ENCODE data around the gene ALPI. TPM values are rescaled to one million over a fixed set of nuclear protein-coding genes. Genes with fewer than 3 reads are reported as not detected.

Gene ALPI
- total RNA-seq, 2 experiments from 2014 or later: not detected

- H3K4me1 ChIP-seq (ENCODE audit: insufficient read depth, low read length): no peaks in the 10 kb centered on the region
- intact Hi-C loops (cut with DNase I, micrococcal nuclease): no loop called here
- H3K36me3 ChIP-seq (ENCODE audit: insufficient read depth, low read length): no peaks in the 10 kb centered on the region
- Mint-ChIP-seq H3K4me1 (ENCODE audit: low read depth) (no peaks in the 10 kb centered on the region), H3K9me3 (no peaks in the 10 kb centered on the region), H3K36me3 (ENCODE audit: low read depth) (no peaks in the 10 kb centered on the region), H3K4me3 (no peak overlapping the region), H3K27ac (no peak overlapping the region), H3K27me3 (peaks cover 39% of the 10 kb centered on the region)
- no peak for ATAC-seq (ENCODE audit: poor library complexity)
- no peak for DNase-seq
- H3K27me3 ChIP-seq (ENCODE audit: control insufficient read depth in 1 of 2, insufficient read depth in 2 of 2, low read length in 2 of 2): peaks cover 8 to 9% of the 10 kb centered on the region in 2 experiments
- H3K9me3 ChIP-seq (ENCODE audit: control insufficient read depth in 1 of 2, insufficient read depth in 1 of 2, low read length in 2 of 2): no peaks in the 10 kb centered on the region
- TF ChIP-seq CTCF (IDR thresholded peaks at IDR 0.05): no peak
- POLR2A ChIA-PET: no interaction called here
- H3K4me3 ChIP-seq (ENCODE audit: low read length): no peak overlapping the region
- CTCF ChIA-PET: no interaction called here
- no peak overlapping the region for H3K27ac ChIP-seq (ENCODE audit: low read depth in 1 of 2, low read length in 2 of 2)
Measured at GRCh38 chr2:232496501-232497270, 40.7 kb downstream of the ALPI start.

DNA sequence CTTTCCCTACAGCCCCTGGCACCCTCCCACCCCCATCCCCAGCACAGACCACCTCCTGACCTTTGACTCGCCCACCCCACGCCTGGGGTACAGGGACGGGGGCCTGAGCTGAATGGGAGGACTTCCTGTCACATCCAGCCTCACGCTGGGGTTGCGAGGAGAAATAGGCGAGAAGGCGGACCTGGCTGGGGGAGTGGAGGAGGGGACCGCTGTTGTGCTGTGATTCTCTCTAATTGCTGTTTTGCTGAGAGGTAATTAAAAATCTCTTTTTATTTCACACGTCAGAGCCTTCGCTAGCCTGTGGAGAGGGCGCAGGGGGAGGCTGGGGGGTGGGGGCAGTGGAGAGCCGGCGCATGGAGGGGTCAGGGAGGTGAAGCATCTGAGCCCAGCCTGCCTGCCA is 41.4 kb downstream of the ALPI start:
- DNase-seq (no peak), ATAC-seq (ENCODE audit: poor library complexity) (no peak)
- no peak overlapping the region for H3K4me3 Mint-ChIP-seq
- no peaks in the 10 kb centered on the region for H3K9me3 ChIP-seq (ENCODE audit: control insufficient read depth in 1 of 2, insufficient read depth in 1 of 2, low read length in 2 of 2)
- ChIA-PET CTCF (no interaction called here), POLR2A (no interaction called here)
- H3K4me1 ChIP-seq (ENCODE audit: insufficient read depth, low read length): peaks cover under 1% of the 10 kb centered on the region
- no peak overlapping the region for H3K27ac ChIP-seq (ENCODE audit: low read depth in 1 of 2, low read length in 2 of 2)
- no peak overlapping the region for H3K27ac Mint-ChIP-seq
- H3K27me3 Mint-ChIP-seq: peaks cover 41% of the 10 kb centered on the region
- no peak overlapping the region for H3K4me3 ChIP-seq (ENCODE audit: low read length)
- intact Hi-C loops (cut with DNase I, micrococcal nuclease): no loop called here
- no peaks in the 10 kb centered on the region for H3K36me3 Mint-ChIP-seq (ENCODE audit: low read depth)
- TF ChIP-seq CTCF (IDR thresholded peaks at IDR 0.05): no peak
- H3K36me3 ChIP-seq (ENCODE audit: insufficient read depth, low read length): no peaks in the 10 kb centered on the region
- no peaks in the 10 kb centered on the region for H3K9me3 Mint-ChIP-seq
- H3K4me1 Mint-ChIP-seq (ENCODE audit: low read depth): peaks cover 1% of the 10 kb centered on the region
- peaks cover 12 to 14% of the 10 kb centered on the region in 2 experiments for H3K27me3 ChIP-seq (ENCODE audit: control insufficient read depth in 1 of 2, insufficient read depth in 2 of 2, low read length in 2 of 2)

DNA sequence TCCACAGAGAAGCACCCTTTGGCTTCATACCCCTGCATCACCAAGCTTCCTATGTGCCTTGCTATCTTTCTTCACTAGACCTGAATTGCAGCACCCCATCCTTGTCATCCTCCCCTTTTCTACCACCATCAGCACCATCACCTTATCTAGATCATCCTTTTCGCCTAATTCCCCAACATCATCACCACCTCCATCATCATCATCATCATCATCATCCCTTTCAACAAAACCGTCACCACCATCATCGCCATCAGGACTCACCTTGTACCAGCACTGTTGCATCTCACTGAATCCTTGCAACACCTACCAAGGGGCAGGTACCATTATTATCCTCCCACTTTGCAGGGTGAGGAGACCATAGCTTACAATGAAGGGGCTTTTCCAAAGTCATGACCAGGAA is 42.5 kb downstream of the ALPI start:
- intact Hi-C loops (cut with DNase I, micrococcal nuclease): no loop called here

More for the DNA sequence above, 42.5 kb downstream of the ALPI start:
- H3K9me3 Mint-ChIP-seq: no peaks in the 10 kb centered on the region
- no peak overlapping the region for H3K4me3 Mint-ChIP-seq
- peaks cover 9% of the 10 kb centered on the region for H3K4me1 Mint-ChIP-seq (ENCODE audit: low read depth)
- no peaks in the 10 kb centered on the region for H3K9me3 ChIP-seq (ENCODE audit: control insufficient read depth in 1 of 2, insufficient read depth in 1 of 2, low read length in 2 of 2)
- peaks cover 8% of the 10 kb centered on the region for H3K4me1 ChIP-seq (ENCODE audit: insufficient read depth, low read length)
- H3K4me3 ChIP-seq (ENCODE audit: low read length): no peak overlapping the region
- no peak overlapping the region for H3K27ac Mint-ChIP-seq
- H3K36me3 Mint-ChIP-seq (ENCODE audit: low read depth): no peaks in the 10 kb centered on the region
- H3K36me3 ChIP-seq (ENCODE audit: insufficient read depth, low read length): no peaks in the 10 kb centered on the region
- CTCF ChIA-PET: no interaction called here
- ATAC-seq (ENCODE audit: poor library complexity) (no peak), DNase-seq (no peak)
- no peak for TF ChIP-seq CTCF (IDR thresholded peaks at IDR 0.05)
- peaks cover 42% of the 10 kb centered on the region for H3K27me3 Mint-ChIP-seq
- POLR2A ChIA-PET: no interaction called here
- H3K27ac ChIP-seq (ENCODE audit: low read depth in 1 of 2, low read length in 2 of 2): no peak overlapping the region
- peaks cover 16 to 18% of the 10 kb centered on the region in 2 experiments for H3K27me3 ChIP-seq (ENCODE audit: control insufficient read depth in 1 of 2, insufficient read depth in 2 of 2, low read length in 2 of 2)

All from CD4-positive, alpha-beta T cell (primary cell).